ENCODE measurements around the gene LYPLA2.

GRCh38 chr1:23772049-23772853 is 18.7 kb upstream of the LYPLA2 start:
- TF ChIP-seq CTCF (IDR thresholded peaks at IDR 0.05), result peak; percentile 92
- no peak for TF ChIP-seq EZH2 (IDR thresholded peaks at IDR 0.05; ENCODE audit: borderline replicate concordance, insufficient read depth, low read depth, low read length, poor library complexity, severe bottlenecking)
